Neural cell (in vitro differentiated cells): ENCODE measurements around the gene POMT2.

Experiments
- EZH2 ChIP-seq: fragments of 200-600, 300-800 bp; shearing (Covaris generic), sonication (generic); IDR thresholded peaks from 2 replicates; pipeline ENCODE4 v1.6.1; 2014; ENCODE audit warnings: antibody characterized with exemption, low read length, borderline replicate concordance, mild to moderate bottlenecking; ENCODE audit not compliant: insufficient read depth, poor library complexity, severe bottlenecking
- MXI1 ChIP-seq: fragments of 450-650 bp; conservative IDR thresholded peaks from 2 replicates; pipeline ENCODE4 v1.6.1; 2014; ENCODE audit warnings: antibody characterized with exemption, mild to moderate bottlenecking; ENCODE audit not compliant: poor library complexity, severe bottlenecking
- TAF1 ChIP-seq: IDR thresholded peaks from 2 replicates; pipeline ENCODE4 v1.6.1; 2012; ENCODE audit warnings: low read depth
- TF ChIP-seq, protein P1 (sequence below): fragments of 450-650 bp; IDR thresholded peaks from 2 replicates; pipeline ENCODE4 v1.5.1; 2014; ENCODE audit warnings: antibody characterized with exemption, mild to moderate bottlenecking, moderate library complexity; ENCODE audit not compliant: poor library complexity, severe bottlenecking
- TF ChIP-seq, protein P2 (sequence below): IDR thresholded peaks from 2 replicates; pipeline ENCODE4 v1.6.1; 2012; ENCODE audit warnings: borderline replicate concordance

DNA sequence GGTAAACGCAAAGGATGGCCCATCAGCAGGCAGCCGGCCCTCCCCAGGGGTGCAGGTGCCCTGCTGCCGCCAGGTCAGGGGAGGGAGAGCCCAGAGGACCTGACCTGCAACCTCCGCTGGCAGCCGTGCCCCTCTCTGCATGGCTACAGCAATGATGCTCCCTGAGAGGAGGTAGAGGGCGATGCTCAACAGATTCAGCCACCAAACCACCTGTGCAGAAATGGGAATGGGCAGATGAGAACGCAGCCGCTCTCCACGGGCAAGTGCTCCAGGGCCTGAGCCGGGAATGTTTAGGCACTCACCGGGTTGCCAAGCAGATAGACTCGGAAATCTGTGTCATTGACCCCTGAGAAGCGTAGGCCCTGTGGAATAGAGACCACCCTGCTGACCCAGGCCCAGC lies 41.0 kb downstream of the POMT2 start:
- TF ChIP-seq, protein P1, sequence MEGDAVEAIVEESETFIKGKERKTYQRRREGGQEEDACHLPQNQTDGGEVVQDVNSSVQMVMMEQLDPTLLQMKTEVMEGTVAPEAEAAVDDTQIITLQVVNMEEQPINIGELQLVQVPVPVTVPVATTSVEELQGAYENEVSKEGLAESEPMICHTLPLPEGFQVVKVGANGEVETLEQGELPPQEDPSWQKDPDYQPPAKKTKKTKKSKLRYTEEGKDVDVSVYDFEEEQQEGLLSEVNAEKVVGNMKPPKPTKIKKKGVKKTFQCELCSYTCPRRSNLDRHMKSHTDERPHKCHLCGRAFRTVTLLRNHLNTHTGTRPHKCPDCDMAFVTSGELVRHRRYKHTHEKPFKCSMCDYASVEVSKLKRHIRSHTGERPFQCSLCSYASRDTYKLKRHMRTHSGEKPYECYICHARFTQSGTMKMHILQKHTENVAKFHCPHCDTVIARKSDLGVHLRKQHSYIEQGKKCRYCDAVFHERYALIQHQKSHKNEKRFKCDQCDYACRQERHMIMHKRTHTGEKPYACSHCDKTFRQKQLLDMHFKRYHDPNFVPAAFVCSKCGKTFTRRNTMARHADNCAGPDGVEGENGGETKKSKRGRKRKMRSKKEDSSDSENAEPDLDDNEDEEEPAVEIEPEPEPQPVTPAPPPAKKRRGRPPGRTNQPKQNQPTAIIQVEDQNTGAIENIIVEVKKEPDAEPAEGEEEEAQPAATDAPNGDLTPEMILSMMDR, result no peak
- TF ChIP-seq MXI1, result no peak
- TF ChIP-seq, protein P2, sequence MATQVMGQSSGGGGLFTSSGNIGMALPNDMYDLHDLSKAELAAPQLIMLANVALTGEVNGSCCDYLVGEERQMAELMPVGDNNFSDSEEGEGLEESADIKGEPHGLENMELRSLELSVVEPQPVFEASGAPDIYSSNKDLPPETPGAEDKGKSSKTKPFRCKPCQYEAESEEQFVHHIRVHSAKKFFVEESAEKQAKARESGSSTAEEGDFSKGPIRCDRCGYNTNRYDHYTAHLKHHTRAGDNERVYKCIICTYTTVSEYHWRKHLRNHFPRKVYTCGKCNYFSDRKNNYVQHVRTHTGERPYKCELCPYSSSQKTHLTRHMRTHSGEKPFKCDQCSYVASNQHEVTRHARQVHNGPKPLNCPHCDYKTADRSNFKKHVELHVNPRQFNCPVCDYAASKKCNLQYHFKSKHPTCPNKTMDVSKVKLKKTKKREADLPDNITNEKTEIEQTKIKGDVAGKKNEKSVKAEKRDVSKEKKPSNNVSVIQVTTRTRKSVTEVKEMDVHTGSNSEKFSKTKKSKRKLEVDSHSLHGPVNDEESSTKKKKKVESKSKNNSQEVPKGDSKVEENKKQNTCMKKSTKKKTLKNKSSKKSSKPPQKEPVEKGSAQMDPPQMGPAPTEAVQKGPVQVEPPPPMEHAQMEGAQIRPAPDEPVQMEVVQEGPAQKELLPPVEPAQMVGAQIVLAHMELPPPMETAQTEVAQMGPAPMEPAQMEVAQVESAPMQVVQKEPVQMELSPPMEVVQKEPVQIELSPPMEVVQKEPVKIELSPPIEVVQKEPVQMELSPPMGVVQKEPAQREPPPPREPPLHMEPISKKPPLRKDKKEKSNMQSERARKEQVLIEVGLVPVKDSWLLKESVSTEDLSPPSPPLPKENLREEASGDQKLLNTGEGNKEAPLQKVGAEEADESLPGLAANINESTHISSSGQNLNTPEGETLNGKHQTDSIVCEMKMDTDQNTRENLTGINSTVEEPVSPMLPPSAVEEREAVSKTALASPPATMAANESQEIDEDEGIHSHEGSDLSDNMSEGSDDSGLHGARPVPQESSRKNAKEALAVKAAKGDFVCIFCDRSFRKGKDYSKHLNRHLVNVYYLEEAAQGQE, result no peak
- no peak for TF ChIP-seq EZH2
- no peak for TF ChIP-seq TAF1
